Globus pallidus (tissue), 1 donor: ENCODE data around the gene GOLGA6D.
"Not testable (repeated sequence)": the region's sequence is repeated elsewhere in the genome, so short reads cannot be mapped to it uniquely, and the experiment has no call there.

Experiments
- DNase-seq: peaks from one replicate; pipeline ENCODE4 v3.0.0-alpha.2; 2015; ENCODE audit warnings: low spot score

Gene GOLGA6D

GRCh38 chr15:75278497-75278896, 4.1 kb upstream of the GOLGA6D start:
- not testable (repeated sequence) for DNase-seq

DNA sequence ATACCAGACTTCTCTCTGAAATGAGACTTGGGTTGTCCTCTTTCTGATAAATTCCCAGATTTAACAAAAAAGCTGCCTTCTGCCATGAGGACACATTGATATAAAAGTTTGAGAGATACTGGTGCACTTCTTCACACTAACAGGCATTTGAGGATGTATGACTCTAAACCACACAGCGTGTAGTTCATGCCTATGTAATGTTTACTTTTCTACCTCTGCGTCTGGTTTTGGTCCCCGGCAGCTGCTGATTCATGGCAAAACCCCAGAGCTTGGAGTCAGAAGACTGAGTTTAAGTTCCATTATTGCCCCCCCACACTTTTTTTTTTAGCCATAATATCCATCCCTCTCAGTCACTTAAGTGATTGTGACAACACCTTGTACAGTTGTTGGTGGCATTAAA, 1.5 kb downstream of the GOLGA6D start:
- not testable (repeated sequence) for DNase-seq

DNA sequence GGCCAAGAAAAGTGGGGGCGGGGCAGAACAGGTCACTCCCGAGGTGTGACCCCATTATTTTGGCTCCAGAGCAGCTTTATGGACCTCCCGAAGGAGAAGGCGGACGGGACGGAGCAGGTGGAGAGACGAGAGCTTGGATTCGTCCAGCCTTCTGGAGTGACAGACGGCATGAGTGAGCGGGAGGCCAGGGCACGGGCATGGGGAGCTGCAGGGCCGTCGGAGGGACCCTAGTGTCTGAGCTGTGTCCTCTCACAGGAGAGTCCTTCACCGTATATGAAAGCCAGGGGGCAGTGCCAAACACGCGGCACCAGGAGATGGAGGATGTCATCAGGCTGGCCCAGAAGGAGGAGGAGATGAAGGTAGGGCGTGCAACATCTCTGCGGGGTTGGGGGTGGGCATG, 11.0 kb downstream of the GOLGA6D start:
- DNase-seq, result not testable (repeated sequence)

DNA sequence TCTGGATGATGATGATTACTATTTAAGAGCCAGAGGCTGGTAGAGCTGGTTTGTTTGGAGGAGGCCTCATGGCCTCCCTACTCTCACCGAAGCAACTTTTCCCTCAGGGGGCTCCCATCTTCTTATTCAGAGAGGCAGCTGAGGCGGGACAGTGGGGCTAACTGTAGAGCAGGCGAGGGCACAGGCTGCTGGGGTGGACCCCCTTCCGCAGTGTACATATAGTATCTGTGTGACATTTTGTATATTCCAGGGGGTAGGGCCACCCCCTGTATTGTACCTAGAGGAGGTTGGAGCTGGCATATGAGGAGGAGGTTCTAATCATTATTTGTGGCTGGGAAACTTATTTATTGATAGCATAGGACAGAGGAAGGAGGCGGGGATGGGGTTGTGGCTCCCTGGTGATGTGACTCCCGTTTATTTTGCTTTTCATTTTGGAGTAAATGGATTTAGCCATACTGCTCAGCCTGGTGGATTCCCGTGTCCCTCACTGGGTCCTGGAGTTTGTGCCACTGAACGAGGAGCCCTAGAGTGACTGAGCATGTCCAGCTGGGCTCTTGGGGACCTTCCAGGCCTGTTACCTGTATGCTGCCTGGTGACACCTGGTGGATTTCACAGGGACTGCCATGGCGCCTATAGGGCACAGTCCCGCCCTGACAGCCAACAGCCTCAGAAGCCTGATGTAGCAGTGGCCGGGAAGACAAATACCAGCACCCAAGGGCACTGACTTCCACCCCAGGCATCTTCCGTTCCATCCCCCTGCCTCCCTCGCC, 16.1 kb downstream of the GOLGA6D start:
- DNase-seq, result not testable (repeated sequence)

GRCh38 chr15:75299311-75299688, 16.7 kb downstream of the GOLGA6D start:
- DNase-seq, result not testable (repeated sequence)

- DNase-seq, result not testable (repeated sequence)
Measured at GRCh38 chr15:75300026-75300425, 17.4 kb downstream of the GOLGA6D start.

DNA sequence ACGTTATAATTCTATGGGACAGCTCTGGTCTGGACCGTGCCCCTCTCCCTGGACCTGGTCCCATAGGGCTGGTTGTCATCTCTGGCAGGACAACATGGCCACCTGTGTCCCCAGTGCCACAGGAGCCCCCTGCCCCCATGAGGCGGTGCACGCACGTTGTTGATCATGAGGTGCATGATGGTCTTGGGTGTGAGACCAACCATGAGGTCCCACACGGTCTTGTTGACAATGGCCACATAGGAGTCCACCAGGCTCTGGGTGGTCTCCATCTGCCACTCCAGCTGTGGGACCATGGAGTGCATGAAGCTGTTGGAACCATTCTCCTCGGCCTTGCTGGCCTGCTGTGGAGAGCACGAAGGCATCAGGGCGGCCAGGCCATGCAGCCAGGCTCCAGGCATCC, 19.7 kb downstream of the GOLGA6D start:
- no peak for DNase-seq

GRCh38 chr15:75302753-75303152, 20.1 kb downstream of the GOLGA6D start:
- not testable (repeated sequence) for DNase-seq

GRCh38 chr15:75306188-75306587, 23.6 kb downstream of the GOLGA6D start:
- no peak for DNase-seq

DNA sequence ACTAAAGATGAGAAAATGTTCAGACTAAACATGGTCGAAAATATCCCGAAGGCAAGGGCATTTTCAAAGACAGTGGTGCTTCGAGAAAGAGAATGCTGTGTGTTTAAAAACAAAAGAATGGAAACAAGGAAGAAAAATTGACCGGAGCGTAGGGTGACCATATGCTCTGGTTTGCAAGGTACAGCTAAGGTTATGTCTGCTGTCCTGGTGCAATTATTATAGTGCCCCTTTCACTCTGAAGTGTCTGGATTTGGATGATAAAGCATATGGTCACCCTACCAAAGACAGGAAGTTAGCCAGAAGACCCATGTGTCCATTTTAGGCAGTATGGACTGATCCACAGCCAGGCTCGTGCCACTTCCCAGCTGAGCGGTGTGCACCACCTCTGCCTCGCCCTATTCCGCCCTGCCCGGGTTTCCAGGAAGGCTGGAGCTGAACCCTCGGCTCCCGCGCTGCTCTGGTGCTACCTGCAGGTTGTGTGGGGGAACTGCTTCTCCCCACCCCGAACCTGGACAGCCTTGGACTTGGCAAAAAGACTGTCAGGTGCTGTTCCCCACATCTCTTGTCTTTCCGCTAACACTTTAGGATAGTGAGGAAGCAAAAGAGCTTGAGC, 25.2 kb downstream of the GOLGA6D start:
- DNase-seq, result no peak

GRCh38 chr15:75309711-75310110, 27.1 kb downstream of the GOLGA6D start:
- DNase-seq, result no peak

DNA sequence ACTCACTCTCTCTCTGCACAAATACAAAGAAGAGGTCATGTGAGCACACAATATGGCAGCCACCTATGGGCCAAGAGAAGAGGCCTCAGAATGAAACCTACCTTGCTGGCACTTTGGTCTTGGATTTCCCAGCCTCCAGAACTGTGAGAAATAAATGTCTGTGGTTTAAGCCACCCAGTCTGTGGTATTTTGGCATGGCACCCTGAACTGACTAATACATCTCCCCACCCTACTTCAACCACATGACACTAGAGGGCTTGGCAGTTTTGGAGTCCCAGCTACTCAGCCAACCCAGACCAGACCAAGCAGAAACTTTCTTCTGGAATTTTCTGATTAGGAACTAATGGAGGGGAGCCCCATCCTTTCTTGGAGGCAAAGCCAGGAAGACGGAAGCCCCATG, 29.9 kb downstream of the GOLGA6D start:
- not testable (repeated sequence) for DNase-seq

GRCh38 chr15:75313116-75313845, 30.6 kb downstream of the GOLGA6D start:
- no peak for DNase-seq

DNA sequence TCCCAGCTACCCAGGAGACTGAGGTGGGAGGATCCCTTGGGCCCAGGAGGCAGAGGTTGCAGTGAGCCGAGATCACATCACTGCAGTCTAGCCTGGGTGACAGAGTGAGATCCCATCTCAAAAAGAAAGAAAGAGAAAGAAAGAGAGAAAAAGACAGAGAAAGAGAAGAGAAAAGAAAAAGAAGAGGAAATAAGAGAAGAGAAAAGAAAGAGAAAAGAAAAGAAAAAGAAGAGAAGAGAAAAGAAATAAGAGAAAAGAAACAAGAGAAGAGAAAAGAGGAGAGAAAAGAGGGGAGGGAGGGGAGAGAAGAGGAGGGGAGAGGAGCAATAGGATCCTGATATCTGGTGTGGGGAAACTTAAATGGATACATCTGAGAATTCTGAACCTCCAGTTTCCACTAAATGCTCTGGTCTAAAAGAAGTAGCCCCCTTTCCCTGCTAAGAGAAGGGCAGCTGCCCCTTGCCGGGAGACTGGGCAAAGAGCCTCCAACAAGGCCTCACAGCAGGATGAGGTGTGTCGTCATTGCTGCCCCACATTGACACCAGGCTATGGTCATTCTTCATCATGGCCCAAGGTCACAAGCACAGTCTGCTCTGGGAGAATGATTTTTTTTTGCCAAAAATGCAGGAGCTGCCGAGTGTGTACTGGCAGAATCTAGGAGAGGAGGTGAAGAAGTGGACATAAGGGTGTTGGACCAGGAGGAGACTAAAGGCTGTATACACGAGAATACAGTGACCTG, 32.1 kb downstream of the GOLGA6D start:
- no peak for DNase-seq

DNA sequence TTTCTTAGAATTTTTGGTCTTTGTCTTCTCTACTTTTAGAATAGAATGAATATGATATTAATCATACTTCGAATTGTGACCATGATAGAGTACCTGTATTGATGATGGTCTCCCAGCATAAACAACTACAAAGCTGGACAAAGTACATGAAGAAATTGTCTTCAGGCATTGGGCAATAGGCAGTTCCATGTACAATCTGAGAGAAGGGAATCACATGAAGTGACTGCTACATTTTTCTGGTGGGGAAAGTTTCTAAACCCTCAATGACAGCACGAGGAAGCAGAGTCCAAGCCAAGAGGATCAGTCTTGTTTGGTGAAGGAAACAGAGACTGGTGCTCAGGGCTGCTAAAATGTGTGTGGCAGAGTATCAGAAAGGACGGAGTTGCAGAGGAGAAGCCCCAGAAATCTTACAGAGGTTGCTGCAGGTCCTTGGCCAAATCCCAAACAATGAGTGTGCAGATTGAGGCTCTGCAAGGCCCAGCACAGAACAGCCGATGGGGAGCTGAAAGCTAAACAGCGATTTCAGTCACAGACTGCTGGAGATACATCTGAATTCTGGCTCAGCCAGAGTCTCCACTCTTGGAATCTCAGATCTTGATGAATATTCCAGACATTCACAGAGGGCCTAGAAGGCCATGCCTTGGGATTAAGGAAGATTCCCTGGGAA, 36.7 kb downstream of the GOLGA6D start:
- not testable (repeated sequence) for DNase-seq

- DNase-seq, result no peak
Measured at GRCh38 chr15:75321711-75322110, 39.1 kb downstream of the GOLGA6D start.

- DNase-seq, result no peak
Measured at GRCh38 chr15:75325922-75326321, 43.3 kb downstream of the GOLGA6D start.

DNA sequence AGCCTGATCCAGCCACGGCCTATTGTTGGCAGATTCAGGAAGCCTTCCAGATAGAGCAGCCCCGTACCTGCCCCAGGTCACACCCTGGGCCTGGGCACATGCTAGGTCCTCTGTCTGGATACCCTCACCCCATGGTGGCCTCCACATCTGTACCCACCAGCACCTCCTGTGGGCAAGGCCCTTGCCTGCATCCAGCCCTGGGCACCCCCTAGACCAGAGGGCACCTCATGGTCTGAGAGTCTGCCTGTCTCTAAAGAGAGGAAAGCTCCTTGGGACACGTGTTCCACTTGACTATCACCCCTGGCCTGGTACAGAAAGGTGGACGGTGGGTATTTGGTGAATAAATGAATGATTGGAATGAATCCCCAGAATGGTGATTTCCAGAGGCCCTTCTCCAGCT, 44.4 kb downstream of the GOLGA6D start:
- DNase-seq, result no peak

GRCh38 chr15:75327491-75327890, 44.9 kb downstream of the GOLGA6D start:
- DNase-seq, result no peak

DNA sequence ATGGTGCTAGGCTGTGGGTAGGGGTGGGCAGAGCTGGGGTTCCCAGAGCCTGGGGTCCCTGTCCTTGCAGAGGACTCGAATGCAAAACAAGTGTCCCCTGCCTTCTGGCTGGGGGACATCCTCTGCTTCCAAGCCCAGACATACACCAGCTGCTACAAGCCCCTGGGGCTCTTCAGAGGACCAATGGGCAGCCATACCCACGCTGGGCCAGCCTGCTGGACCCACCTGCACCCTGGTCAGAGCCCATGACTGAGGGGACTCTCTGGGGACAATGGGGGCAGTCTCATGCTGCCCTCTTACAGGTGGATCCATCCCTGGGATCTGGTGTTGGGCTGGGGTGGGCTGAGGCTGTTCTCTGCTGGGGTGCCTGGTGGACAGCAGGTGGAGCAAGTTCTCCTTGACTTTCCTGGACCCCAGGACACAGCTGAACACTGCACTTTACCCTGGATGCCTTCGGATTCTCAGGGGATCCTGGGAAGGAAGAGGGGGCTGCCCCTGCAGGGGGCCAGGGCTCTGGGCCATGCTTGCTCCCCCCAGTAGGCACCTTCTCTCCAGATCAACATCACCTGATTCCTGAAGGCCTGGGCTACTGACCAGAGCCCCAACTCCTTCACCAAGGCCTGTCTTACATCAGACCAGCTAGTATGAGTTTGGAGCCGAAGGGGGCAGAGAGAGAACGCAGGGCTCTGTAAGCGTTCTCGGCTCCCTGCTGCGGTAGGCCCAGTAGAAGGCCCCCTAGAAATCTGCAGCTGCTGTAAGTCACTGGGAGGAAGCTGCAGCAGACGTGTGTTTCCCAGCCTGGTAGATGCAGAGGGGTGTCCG, 46.1 kb downstream of the GOLGA6D start:
- no peak for DNase-seq

DNA sequence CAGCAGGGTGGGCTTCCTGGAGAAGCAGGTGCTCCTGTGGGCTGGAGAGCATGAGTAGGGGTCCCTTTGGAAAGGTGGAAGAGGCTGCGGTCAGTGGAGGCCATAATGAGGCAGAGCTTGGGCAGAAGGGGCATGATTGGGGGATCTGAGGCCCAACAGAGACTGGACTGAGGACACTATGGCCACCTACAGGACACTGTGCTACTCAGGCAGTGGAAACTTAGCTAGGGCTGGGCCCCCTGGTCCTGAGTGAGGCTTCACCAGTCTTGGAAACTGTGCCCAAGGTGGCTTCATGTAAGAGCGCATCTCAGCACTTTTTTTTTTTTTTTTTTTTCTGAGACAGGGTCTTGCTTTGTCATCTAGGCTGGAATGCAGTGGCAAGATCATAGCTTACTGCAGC, 46.9 kb downstream of the GOLGA6D start:
- no peak for DNase-seq
